NCI-H69 (cell line): ENCODE data around the gene ME3.

Source experiments
- DNase-seq: peaks from one replicate; lab custom pipeline; 2025; lab: John Stamatoyannopoulos, UW

The ME3 gene

DNA sequence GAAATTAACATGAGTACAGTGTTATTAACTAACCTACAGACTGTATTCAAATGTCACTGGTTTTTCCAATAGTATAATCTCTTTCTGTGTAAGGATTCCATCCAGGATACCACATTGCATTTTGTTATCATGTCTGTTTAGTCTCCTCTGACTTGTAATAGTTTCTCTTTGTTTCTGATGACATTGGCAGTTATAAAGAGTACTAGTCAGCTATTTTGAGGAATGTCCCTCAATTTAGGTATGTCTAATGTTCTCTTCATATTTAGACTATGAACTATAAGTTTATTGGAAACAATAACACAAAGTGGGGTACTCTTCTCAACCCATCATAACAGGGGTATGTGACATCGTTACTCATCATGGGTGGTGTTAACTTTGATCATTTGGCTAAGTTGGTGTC lies 20.3 kb upstream of the ME3 start:
- DNase-seq, result no peak

DNA sequence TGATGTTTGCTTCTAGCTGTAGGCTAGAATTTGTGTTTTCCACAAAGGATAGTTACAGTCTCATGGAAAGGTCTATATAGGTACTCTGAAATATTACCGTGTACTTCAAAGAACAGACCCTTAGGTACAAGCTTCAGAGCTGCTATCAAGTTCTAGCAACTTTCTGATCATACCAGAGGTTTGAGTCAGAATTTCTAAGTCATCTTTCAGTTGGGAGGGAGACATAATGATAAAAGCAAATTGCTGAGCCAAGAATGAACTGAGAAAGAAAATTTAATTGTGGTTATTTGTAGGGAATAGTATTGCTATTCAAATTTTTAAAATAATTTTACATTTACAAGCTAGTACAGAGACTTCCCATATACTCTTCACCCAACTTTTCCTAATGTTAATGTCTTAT lies 19.9 kb upstream of the ME3 start:
- no peak for DNase-seq

DNA sequence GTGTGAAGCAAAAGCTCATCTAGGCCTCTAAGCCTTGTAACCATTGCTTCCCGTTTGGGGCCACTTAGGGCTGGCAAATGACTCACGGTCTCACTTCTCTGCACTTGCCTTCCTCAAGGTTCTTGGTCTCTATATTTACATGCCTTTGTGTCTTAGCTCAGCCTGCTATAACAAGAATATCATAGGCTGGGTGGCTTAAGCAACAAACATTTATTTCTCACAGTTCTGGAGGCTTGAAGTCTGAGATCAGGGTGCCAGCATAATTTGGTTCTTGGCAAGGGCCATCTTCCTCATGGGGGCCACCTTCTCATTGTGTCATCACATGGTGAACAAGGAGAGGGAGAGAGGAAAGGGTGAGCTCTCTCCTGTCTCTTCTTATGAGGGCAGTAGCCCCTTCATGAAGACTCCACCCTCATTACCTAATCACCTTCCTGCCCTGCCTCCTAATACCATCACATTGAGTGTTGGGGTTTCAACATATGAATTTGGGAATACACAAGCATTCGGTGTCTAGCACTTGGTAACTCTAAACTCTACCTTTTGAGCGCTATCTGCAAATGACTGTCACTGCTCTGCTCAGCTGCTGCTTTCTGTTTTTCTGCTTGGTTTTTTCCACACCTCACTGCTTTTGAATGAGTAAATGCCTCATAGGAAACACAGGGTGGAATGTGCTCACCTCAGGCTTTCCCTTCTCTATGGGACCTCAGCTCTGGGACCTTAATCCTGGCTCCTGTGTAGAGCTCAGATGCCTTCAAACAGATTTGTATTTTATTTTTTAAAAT lies 16.2 kb upstream of the ME3 start:
- DNase-seq, result no peak

DNA sequence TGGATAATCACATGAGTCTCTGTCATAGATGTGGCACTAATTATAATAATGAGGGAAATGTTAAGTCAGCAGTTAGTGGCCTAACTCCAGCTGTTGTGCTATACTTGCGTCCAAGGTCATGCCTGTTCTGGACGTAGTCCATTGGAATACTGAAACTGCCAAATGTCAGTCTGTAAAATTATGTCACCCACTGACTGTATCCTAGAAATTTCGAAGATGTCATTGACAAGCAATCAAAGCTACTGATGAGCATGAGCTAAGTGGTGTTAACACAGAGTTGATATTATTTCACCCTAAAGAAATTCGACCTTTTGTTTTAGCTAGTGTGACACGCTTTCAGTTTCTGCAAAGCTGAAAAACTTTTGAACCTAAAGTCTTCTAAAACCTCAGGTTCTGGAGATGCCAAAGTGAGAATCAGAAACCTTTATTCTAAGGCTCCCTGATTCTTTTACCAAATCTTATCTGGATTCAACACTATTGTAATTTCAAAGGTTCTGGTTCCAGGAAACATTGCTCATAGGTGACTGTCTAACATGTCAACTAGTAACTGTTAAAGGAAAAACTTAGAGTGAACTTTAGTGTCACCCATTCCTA lies 14.9 kb upstream of the ME3 start:
- no peak for DNase-seq

DNA sequence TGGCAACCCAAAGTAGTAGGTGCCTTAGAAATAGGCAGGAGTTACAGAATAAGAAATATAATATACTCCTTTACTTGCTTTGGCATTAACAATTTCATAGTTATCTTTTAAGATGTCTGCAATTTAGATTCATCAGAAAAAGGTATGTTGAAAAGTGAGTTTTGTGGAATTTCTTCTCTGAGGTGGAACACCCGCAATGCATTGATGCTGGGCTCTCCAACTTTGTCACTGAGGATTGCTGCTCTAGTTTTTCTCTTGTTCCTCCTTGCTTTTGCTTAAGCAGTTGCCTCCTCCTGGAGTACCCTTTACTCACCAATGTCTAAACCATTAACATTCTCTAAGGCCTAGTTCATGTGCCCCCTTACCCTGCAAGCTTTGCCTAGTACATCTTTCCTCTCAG lies 14.1 kb upstream of the ME3 start:
- DNase-seq, result no peak

DNA sequence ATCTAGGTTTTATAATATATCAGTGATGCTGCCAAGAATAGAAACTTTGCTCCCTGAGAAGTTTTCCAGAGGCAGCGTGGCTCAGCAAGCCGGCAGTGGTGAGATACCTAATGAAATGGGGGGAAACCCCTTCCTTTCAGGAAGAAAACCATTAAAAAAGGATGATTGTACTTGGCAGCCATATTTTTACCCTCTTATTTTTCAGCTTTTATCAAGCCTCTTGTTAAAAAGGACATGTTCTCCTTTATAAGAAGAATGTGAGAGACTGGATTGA lies 9.0 kb upstream of the ME3 start:
- no peak for DNase-seq

DNA sequence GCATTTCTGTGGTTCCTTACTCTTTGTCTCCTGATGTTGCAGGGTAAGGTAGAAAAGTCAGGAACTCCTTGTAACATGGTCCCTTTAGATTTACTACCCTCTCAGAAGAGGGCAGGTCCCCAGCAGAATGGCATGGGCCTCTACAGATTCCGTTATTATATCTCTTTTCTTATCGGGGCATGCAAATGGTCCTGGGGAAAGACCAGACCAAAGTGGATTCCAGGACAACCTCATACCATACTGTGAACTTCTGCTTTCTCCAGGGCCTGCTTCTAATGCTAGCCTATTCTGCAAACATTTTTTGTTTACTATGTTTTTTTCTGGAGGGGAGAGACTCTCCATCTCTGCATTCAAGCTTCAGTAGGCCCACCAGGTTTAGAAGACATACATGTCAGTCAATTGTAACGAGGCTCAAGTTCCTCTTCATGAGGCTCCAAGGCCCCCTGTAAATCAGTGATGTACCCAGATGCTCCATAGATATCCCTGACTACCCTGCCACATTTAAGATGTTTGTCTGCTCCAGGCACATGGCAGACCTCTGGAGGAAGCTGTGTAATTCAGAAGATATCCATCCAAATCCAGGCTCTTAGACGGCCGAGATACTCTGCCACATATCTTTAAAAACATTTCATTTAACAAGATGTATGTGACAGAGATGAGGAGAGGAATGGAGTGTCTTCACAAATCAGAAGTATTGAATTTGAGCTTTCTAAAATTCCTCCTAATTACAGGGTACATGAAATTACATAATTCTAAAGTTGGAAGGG lies 8.5 kb upstream of the ME3 start:
- DNase-seq, result no peak

DNA sequence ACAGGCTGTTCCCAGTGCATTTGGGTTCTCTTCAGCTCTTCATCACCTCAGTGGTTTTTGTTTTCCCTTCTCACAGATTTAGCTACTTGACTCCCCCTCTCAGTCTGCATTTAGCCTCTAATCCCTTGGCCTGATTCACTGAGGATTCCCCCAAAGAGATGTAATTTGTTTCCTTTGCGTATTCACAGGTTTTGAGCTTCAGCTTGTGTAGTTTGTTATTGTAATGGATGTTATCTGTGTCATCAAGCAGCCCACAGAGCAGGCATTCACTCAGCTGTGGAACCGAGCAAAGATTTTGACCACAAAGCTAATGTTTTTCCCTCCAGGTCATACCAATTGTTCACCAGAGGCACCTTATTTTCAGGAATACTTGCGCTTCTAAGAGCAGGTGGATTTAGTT lies 6.4 kb upstream of the ME3 start:
- DNase-seq, result no peak

DNA sequence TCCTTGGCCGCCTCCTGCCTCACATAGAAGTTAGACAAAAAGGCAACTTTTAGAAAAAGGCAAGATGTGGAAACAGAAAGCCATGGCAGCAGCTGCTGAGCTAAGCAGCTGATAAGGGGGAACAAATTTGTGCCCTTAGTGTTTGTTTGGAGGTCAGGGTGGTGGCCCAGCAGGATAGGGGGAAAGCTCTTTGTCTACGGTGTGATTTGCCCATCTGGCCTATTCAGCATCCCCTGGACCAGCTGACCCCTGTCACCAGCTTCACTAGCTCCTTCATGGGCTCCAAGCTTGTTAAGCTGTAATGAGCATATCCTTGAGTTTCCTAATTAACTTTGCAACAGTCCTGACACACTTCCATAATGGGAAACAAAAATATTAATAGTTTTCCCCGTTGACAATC lies 5.9 kb upstream of the ME3 start:
- DNase-seq, result peak; percentile 49

DNA sequence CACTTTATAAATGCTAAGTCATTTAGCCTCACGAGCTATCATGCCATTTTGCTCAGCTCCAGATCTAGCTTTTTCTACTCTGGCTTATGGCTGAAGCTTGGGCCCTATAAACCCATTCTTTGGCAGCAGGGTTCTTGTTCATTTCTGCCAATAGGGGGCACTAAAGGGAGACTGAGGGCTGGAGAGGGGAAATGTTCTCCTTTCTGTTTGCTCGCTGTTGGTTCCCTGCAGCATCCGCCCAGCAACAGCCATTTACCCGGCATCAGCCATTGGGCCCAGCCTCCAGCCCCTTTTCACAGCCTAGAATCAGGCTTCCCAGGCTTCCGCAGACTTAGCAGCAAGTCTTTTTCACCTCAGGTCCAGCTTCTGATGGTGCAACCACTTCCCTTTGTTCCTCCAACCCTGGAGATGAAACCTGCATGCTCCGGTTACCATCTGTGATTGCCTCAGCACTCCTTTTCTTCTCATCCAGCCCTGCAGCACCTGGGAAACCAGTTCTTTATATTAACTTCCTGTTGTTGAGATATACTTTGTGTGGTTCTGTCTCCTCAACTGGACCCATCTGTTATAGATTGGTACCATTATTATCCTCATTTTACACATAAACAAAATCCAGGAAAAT lies 4.2 kb upstream of the ME3 start:
- DNase-seq, result peak; percentile 78

DNA sequence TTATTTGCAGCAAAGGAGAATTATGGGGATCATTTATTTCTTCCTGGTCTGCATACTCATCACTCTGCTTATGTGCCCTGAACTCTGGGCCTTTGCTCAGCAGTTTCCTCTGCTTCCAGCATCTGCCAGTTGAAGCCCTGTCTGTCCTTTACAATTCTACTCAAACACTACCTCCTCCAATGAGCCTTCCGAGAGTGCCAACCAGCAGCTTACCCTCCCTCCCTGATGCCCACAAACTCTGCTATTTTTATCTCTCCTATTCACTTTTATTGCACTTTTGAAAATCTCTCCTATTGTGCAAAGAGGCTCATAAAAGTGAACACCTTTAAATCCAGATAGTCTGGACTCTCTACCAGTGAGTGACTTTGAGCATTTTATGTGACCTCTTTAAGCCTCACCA lies 3.6 kb upstream of the ME3 start:
- DNase-seq, result no peak

DNA sequence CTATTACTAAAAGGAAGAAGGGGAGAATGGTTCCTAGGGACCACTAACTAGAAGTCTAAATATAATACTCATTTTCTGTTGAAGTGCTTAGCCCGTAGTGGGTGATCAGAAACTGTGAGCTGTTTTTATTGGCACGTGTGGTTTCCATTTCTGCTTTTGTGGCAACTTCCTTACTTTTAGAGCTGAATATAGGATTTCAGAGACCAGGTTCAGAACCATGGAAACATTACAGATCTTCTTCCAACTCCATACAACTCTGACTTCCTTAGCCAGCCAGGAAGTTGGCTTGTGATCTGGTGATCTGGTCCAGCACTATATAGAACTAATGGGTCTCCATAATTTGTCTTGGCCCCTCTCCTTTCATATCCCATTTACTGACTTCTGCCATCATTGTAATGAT lies 2.6 kb upstream of the ME3 start:
- no peak for DNase-seq

DNA sequence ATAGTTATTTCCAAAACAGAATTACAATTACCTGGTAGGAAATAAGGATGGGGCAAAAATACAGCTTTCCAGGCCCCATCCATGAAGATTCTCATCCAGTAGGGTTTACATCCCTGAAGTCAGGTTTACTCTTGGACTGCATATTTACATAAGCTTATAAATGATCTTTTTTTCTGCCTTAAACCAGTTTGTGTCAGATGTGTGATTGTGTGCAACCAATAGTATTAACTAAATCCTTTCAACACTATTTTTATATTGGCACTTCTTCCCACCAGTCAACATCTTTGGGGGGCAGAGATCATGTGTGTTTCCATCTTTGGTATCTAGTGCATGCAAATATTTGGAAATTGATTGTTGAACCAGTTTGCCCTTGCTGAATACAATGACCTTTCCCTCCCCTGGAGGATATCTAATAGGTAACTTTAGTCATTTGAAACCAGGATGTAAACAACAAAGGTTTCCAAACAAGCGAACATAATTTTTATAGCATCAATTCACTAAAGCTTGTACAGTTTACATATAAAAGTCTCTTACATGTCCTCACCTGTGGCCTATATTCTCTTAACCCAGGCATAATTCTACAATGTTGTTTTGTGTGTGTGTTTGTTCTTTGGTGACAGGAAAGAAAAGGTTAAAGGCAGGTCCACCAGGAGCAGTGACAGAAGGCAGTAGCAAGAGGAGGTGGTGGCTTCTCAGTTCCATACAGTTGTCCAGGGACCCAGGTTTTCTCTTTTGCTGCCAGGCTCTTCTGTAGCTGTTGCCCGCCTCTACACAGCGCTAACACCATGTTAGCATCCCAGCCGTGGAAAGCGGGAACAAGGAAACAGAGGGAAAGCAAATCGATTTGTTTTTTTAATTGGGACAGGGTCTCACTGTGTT lies 1.7 kb upstream of the ME3 start:
- DNase-seq, result peak; percentile 61

DNA sequence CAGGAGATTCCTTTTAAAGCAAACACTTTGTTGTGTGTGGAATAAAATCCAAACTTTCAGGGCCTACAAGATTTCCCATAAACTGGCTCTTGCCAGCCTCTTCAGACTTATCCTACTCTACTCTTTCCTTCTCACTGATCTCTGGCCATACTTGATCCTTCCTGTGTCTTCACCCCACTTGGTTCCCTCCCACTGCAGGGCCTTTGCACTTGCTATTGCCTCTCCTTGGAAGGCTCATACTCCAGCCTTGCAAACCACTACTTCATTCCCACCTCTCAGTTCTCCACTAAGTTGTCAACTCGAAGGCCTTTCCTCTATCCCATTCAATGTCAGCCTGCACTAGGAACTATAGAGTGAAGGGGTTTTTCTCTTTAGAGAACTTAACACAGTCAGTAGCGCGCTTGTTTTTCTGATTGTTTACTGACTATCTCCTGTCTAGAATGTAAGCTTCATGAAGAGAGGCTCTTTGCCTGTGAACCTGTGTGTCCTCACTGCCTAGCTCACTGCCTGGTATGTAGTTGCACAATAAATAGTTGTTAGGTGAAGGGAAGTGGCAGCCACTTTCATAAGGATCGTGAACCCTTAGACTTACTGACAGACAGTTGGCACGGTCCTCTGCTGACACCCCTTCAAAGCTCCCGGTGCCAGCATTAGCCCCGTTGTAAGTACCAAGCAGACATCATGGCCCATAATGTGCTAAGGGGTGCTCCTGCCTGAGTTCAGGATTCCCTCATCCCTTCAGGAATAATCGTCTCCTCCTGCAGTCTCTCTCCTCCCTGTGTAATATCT lies 833 bp upstream of the ME3 start:
- peak; percentile 42 for DNase-seq

DNA sequence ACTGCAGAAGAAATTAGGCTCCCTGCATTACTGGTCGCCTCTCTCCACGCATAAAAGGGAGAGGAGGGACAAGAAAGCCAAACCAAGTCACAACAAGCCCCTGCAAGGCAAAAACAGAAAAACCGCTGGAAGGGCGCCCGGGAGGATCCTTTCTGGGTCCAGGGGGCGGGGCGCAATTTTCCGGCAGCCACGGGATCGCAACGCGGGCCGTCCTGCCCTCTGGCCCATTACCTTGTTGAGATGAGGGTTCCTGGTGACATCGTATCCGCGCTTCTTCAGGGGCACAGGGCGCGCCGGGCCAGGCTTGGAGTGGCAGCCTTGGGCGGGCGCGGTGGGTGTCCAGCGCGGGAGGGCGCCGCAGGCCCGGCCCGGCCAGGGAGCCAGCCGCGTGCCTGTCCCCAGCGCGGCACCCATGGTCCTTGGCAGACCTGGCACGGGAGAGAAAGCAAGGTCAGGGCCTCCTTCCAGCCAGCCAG lies 847 bp downstream of the ME3 start:
- DNase-seq, result peak; percentile 82

DNA sequence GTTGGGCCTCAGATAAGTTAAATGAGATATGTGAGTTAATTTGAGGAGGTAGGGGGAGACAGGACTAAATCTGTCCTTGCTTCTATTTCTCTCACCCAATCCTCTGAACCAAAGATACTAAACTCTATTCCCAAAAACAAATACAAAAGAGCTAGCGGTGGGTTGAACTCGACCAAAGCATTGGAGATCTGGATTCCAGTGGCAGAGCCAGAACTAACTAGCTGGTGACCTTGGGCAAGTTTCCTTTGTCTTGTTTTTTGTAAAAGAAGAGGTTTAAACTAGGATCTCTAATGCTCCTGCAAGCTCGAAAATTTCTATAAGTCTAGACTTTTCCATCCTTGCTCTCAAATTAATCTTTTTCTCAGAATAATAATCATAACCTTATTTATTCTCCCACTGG lies 1.5 kb downstream of the ME3 start:
- peak; percentile 53 for DNase-seq

DNA sequence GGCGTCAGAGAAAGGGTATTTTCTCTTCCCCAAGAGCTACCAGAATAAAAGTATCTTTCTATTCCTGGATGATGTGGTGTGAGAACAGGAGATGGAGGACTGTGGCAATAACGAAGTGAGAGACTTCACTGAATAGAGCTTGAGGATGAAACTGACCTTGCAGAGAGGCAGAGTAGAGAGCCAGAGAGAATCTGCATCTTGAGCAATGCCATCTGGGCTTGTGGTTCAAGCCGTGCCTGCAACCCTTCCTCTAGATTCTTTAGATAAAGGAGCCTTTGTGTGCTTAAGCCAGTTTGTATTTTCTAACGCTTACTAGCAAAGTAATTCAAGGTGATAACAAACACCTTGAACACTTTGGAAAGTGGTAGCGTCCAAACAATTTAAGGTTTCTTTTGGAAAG lies 2.2 kb downstream of the ME3 start:
- peak; percentile 84 for DNase-seq

DNA sequence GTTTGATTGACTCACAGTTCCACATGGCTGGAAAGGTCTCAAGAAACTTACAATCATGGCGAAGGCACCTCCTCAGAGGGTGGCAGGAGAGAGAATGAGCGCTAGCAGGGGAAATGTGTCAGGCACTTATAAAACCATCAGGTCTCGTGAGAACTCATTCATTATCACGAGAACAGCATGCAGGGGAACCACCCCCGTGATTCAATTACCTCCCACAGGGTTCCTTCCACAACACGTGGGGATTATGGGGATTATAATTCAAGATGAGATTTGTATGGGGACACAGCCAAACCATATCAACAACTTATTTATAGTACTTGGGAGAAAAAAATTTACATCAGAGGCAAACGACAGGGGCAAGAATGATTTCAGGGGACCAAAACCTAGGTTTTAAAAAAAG lies 3.0 kb downstream of the ME3 start:
- peak; percentile 77 for DNase-seq

DNA sequence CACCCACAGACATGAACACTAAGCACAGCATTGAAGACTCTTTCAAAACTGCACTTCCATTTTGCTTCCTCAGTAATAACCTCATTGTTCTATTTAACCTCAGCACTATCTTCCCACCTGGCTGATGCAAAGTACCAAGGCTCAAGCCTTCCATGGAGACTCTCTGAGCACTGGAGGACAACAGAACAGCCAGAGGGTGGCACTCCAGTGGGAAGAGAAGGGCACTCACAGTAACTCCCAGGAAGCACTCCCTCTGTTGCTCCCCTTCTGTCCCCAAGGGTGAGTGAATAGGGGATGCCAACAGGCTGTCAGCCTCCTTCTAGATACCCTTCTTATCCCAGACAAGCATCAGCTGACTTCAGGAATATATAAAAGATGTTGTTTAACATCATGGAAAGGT lies 3.5 kb downstream of the ME3 start:
- peak; percentile 53 for DNase-seq

DNA sequence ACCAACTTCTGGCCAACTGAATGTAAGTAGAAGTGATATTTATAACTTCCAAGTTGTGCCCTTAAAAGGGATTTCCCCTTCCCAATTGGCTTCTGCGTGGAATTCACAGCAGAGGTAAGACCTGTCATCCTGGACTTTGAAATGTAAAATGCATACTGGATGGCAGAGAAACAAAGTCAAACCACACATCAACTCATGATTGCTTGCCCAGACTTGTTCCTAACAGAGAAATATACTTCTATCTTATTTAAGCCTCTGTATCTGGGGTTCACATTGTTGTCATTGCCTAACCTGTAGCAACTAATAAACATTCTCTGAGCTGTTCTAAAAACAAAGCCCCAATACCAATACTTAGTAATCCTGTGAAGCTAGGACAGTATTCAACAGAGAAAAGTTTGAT lies 6.2 kb downstream of the ME3 start:
- DNase-seq, result no peak

DNA sequence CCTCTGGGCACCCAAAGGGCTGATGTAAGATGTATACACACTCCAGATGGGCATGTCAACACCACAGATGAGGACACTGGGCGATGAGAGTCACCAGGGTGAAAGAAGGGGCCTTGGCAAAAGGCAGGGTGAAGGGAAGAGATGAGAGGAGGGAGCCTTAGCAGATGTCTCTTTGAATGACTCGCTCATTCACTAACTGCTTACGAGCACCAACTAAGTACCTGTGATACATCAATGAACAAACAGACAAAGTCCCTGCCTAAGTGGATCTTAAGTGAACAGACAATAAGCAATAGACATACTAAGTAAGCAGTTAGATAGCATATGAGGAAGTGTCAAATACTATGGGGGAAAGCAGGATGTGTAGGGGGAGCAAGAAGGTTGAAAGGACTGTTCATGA lies 7.5 kb downstream of the ME3 start:
- no peak for DNase-seq
